HS-5 (cell line): ENCODE measurements around the gene ESPN.

ENCODE experiments used
- DNase-seq: peaks from one replicate; pipeline ENCODE4 v3.0.0-alpha.2; 2012; ENCODE audit warnings: low read depth

Gene ESPN

GRCh38 chr1:6409733-6410132 lies 14.8 kb upstream of the ESPN start:
- no peak for DNase-seq

DNA sequence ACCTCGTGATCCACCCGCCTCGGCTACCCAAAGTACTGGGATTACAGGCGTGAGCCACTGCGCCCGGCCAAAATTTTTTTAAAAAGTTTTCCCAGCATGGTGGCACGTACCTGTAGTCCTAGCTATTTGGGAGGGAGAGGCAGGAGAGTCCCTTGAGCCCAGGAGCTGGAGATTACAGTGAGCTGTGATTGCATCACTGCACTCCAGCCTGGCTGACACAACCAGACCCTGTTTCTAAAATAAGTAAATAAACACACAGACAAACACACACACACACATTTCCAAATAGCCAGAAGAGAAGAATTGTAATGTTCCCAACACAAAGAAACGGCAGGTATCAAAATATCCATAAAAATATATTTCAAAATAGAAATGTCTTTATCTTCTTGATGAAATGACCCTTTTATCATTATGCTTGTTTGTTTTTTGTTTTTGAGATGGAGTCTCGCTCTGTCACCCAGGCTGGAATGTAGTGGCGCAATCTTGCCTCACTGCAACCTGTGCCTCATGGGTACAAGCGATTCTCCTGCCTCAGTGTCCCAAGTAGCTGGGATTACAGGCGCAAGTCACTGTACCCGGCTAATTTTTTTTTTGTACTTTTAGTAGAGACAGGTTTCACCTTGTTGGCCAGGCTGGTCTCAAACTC lies 14.2 kb upstream of the ESPN start:
- no peak for DNase-seq

GRCh38 chr1:6412896-6413295 lies 11.7 kb upstream of the ESPN start:
- no peak for DNase-seq

DNA sequence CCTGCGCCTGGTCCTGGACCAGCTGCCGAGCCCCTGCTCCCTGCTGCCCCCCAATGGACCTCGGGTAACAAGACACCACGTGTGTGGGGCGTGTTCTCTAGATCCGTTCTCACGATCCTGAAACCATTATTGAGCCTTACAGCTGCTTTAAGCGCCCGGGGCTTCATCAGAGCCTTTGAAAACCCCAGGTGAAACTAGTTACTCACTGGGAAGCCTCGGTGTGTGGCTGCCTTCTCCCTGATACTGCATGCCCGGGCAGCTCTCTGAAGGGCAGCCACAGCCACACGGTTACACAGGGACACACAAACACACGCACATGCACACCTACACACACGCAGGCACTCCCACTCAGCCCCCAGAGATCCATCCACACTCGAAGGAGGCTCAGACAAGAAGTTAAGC lies 10.1 kb upstream of the ESPN start:
- no peak for DNase-seq

GRCh38 chr1:6414881-6415626 lies 9.5 kb upstream of the ESPN start:
- DNase-seq = no peak

DNA sequence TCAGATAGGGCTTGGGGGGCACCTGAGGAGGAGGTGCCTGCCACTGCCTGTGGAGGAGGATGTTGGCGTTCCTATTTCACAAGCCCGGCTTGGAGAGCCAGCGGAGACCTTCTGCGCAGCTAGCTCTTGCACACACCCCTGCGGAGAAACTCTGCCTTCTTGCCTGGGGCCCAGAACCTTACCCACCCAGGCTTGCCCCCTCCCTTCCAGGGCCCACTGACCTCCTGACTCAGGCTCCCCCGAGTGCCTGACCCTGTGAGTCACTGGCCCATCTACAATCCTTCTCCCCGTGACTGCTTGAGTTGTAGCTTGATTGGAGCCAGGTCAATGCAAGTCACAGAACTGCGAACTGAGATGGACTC lies 8.3 kb upstream of the ESPN start:
- DNase-seq = no peak

- no peak for DNase-seq
Observed at GRCh38 chr1:6416906-6417305, 7.7 kb upstream of the ESPN start.

GRCh38 chr1:6417961-6418667 lies 6.5 kb upstream of the ESPN start:
- no peak for DNase-seq

DNA sequence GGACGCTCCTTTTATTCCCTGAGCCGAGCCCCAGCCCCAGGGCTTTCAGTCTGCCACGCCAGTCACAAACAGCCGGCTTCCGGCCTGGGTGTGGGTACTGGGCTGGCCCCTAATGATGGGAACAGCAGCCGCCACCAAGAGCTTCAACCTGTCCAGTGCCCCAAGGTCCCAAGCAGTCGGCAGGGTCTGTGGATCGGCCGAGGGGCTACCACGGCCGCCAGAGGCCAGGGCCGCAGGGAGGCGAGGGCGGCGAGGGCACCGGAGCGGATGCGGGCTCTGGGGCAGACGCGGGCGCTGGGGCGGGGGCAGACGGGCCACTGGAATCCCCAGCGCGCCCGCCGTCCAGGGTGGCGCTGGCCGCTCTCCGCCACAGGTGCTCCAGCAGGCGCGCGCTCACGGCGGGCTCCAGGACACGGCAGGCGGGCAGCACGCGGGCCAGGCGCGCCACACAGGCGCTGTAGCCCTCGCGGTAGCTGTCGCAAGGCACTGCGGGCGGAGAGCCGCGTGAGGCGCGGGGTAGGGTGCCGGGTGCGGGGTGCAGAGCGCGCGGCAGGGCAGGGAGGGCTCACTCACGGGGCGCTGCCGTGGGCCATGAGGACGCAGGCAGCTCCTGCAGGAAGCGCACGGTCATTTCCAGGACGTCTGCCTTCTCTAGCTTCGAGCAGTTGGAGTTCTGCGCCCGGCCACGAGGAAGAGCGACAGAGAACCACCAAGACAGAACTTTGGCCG lies 5.7 kb upstream of the ESPN start:
- no peak for DNase-seq

GRCh38 chr1:6419397-6419803 lies 5.2 kb upstream of the ESPN start:
- no peak for DNase-seq

DNA sequence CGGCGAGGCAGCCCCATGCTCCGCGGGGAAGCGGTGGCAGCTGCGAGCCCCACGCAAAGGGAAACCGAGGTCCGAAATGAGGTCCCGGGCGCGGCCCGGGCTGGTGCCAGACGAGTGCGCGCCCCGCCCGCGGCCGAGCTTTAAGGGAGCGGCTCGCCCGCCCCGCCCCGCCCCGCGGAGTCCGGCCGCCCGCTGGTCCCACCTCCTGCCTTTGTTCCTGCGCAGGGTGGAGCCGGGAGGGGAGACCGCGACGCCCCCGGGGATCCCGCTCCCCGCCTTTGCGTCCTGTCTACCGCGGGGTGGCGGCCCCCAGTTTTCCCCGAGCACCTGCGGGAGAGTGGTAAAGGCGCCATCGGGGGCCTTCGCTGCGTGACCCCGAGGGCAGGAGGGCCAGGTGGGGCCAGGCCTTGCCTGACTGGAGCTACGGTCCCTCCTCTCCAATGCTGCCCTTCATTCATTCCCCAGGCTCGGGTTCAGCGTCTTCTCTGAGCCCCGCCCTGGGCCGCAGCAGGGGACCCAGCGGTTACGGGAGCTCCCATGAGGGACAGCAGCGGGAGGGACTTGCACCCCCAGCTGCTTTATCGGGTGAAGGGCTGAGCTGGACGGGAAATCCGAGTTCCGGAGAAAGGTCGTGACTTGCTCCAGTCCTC lies 4.6 kb upstream of the ESPN start, which contains the start of gene HES2:
TSS of gene HES2 (minus strand) at position 116 of the 650 bp plus-strand sequence. CDS start at position 17, 99 bp downstream.
- DNase-seq = no peak

GRCh38 chr1:6420454-6421042 lies 4.0 kb upstream of the ESPN start:
- no peak for DNase-seq

GRCh38 chr1:6421266-6421665 lies 3.3 kb upstream of the ESPN start:
- no peak for DNase-seq

DNA sequence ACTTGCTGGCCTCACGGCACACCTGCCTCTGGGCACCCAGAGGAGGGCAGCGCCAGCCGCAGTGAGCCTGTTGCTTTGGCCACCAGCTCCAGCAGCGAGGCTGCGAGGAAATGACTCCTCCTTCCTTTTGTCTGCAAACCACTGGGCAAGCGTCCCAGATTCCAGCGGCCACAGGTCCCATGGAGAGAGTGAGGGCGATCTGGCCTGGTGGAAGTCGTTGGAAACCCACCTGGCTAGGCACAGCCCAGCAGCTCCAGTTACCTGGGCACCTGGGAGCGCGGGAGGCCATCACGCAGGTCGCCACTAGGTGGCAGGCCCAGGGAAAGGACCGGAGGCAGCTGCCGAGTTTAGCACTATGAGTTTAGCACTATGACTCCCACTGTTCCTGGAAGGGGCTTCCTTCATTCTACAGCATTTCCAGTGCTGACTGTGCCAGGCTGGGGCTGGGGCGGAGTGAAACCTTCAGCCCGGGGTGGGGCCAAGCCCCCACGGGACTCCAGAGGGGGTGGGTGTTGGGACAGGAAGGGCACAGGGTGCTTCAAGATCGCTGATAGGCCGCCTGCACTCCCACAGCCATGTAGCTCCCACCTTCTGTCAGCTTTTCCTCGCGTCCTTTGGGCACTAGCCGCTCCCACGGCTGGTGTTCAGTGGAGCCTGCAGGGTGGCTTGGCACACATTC lies 1.1 kb upstream of the ESPN start:
- peak; percentile 44 for DNase-seq

- no peak for DNase-seq
Observed at GRCh38 chr1:6424000-6424565, 493 bp upstream of the ESPN start.

DNA sequence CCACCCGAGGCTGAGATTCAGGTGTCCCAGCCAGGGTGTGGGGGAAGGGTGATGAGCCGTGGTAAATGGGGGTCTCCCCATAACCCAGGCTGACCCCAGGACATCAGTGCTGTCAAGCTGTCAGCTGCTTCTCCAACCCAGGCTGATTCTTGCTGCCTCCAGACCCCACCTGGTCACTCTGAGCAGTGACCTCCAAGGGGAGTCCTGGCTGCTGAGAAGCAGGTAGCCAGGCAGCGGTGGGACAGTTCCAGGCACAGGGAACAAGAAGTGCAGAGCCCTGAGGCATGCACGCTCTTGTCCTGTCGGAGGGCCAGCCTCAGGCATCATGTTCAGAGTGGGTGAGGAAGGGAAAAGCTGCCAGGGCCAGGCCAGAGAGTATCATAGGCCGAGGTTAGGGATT lies 1.1 kb downstream of the ESPN start:
- no peak for DNase-seq

- DNase-seq = no peak
Observed at GRCh38 chr1:6426277-6426971, 1.8 kb downstream of the ESPN start.

DNA sequence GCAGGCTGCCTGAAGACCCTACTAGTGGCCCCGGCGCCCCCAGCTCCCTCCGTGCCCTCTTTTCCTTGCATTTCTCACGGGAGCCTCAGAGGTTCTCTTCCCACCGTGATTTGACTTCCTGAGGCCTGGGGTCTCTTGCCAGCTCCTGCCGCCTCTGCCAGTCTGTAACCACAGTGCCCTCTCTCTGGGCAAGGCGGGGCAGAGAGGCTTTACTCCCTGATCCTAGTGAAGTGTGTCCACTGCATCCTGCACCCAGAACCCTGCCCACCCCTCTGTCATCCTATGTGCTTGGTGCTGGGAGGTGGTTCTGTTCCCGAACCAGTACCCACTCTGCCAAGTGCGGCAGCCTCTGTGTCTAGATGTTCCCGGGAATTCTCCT lies 2.4 kb downstream of the ESPN start:
- DNase-seq = no peak

GRCh38 chr1:6427441-6428390 lies 3.1 kb downstream of the ESPN start:
- DNase-seq = no peak
